HG02973 (cell line): Measurements from ENCODE around the gene PAPOLB.
A peak's percentile ranks its signal among the peaks of the same experiment; 100 is the strongest.
"Not testable (repeated sequence)": the region's sequence is repeated elsewhere in the genome, so short reads cannot be mapped to it uniquely, and the experiment has no call there.

Experiments
- ATAC-seq: cut with Tn5 transposase; IDR thresholded peaks from one replicate; pipeline ENCODE4 v1.9.1; 2021; ENCODE audit warnings: moderate library complexity; ENCODE audit not compliant: unreplicated experiment

Gene PAPOLB

GRCh38 chr7:4861673-4862072 is at the start of gene PAPOLB:
TSS of gene PAPOLB (minus strand) at chr7:4862030. CDS start at chr7:4861810, 220 bp downstream.
- ATAC-seq, result no peak

- ATAC-seq, result no peak
These were observed 49.4 kb upstream of the PAPOLB start for GRCh38 chr7:4911111-4911828.

GRCh38 chr7:4906682-4907081 is 44.9 kb upstream of the PAPOLB start:
- no peak for ATAC-seq

GRCh38 chr7:4905171-4905570 is 43.3 kb upstream of the PAPOLB start:
- no peak for ATAC-seq

GRCh38 chr7:4904346-4904745 is 42.5 kb upstream of the PAPOLB start:
- ATAC-seq, result no peak

- ATAC-seq, result no peak
These were observed 33.9 kb upstream of the PAPOLB start for GRCh38 chr7:4895766-4896165.

- no peak for ATAC-seq
These were observed 32.7 kb upstream of the PAPOLB start for GRCh38 chr7:4894482-4894881.

GRCh38 chr7:4893929-4894475 is 32.2 kb upstream of the PAPOLB start:
- no peak for ATAC-seq

GRCh38 chr7:4893188-4893587 is 31.4 kb upstream of the PAPOLB start:
- not testable (repeated sequence) for ATAC-seq

GRCh38 chr7:4891522-4891921 is 29.7 kb upstream of the PAPOLB start:
- not testable (repeated sequence) for ATAC-seq

GRCh38 chr7:4889682-4890081 is 27.9 kb upstream of the PAPOLB start:
- no peak for ATAC-seq

GRCh38 chr7:4888161-4888560 is 26.3 kb upstream of the PAPOLB start:
- no peak for ATAC-seq

GRCh38 chr7:4886671-4887070 is 24.8 kb upstream of the PAPOLB start:
- no peak for ATAC-seq

GRCh38 chr7:4885317-4885807 is 23.5 kb upstream of the PAPOLB start:
- no peak for ATAC-seq

- no peak for ATAC-seq
These were observed 22.3 kb upstream of the PAPOLB start for GRCh38 chr7:4884164-4884563.

- peak; percentile 87 for ATAC-seq
These were observed 21.7 kb upstream of the PAPOLB start, which contains the start of gene RADIL for GRCh38 chr7:4883372-4884144. TSS of gene RADIL (minus strand) at chr7:4883716. CDS start at chr7:4878139, 5,577 bp downstream.

GRCh38 chr7:4883033-4883371 is 21.2 kb upstream of the PAPOLB start:
- no peak for ATAC-seq

- no peak for ATAC-seq
These were observed 20.6 kb upstream of the PAPOLB start for GRCh38 chr7:4882169-4883032.

GRCh38 chr7:4880218-4880617 is 18.4 kb upstream of the PAPOLB start:
- ATAC-seq, result no peak

- ATAC-seq, result no peak
These were observed 17.7 kb upstream of the PAPOLB start for GRCh38 chr7:4879396-4880081.
